GM12878 (cell line): ENCODE data around the gene NFATC1. TPM values are rescaled to one million over a fixed set of nuclear protein-coding genes. Genes with fewer than 3 reads are reported as not detected.

ENCODE experiments used
- ATAC-seq: fragments of 200-7000 bp; cut with Tn5 transposase; 3 replicates; pipeline ENCODE4 v1.9.1; 2020; ENCODE audit warnings: mild to moderate bottlenecking, moderate library complexity
- BruUV-seq: library from RNA; stranded (reverse); fragments of 400-500 nt; replicated peaks from 2 replicates; lab custom pipeline; 2021; lab: Mats Ljungman, UMichigan
- CTCF ChIA-PET: fragments of 300-600 bp; sonication (Branson Sonifier 250); formaldehyde crosslinking; extraction: SDS; loops from one replicate; lab custom pipeline; 2021; ENCODE audit warnings: inconsistent platforms; lab: Yijun Ruan, JAX
- POLR2A ChIA-PET: fragments of 350-600 bp; formaldehyde crosslinking; extraction: SDS; loops from one replicate; lab custom pipeline; 2021; ENCODE audit warnings: inconsistent platforms; lab: Charles Lee
- RAD21 ChIA-PET: fragments of 300-600 bp; sonication (Branson Sonifier 250); formaldehyde crosslinking; loops from one replicate; lab custom pipeline; 2023; ENCODE audit warnings: antibody characterized with exemption; ENCODE audit not compliant: unreplicated experiment; lab: Charles Lee
- SMC1A ChIA-PET: fragments of 300-600 bp; sonication (Branson Sonifier 250); formaldehyde crosslinking; loops from one replicate; lab custom pipeline; 2023; ENCODE audit not compliant: unreplicated experiment, uncharacterized antibody; lab: Charles Lee
- DNase-seq: peaks from one replicate; pipeline ENCODE4 v3.0.0-alpha.2; 2011; ENCODE audit warnings: low read depth, low spot score
- FAIRE-seq: peaks from 3 replicates; lab custom pipeline; 2011; peaks lifted over from hg19 to GRCh38; lab: Jason Lieb, UNC
- H2AFZ ChIP-seq: 2 replicates; pipeline ENCODE4 v1.6.0; 2011; ENCODE audit warnings: low read depth, low read length, control low read depth; ENCODE audit not compliant: control insufficient read depth
- H3K27ac ChIP-seq: 2 replicates; pipeline ENCODE4 v1.5.1; 2011; ENCODE audit warnings: control low read depth; ENCODE audit not compliant: control insufficient read depth, insufficient read depth
- H3K27me3 ChIP-seq, 2 experiments: replicated peaks in 1 of 2; 2 replicates each; pipeline versions ENCODE4 v1.6.0 to v1.6.1; 2011; ENCODE audit warnings: low read length in 1 of 2; ENCODE audit not compliant: control insufficient read depth in 2 of 2, insufficient read depth in 2 of 2
- H3K36me3 ChIP-seq, 2 experiments: 2 replicates each; pipeline ENCODE4 v1.5.1; 2011; ENCODE audit warnings: low read length in 1 of 2; ENCODE audit not compliant: control insufficient read depth in 2 of 2, insufficient read depth in 2 of 2
- H3K4me1 ChIP-seq: 2 replicates; pipeline ENCODE4 v1.6.1; 2011; ENCODE audit warnings: mild to moderate bottlenecking, low read length, moderate library complexity, mixed read lengths; ENCODE audit not compliant: control insufficient read depth, insufficient read depth
- H3K4me2 ChIP-seq: 2 replicates; pipeline ENCODE4 v1.6.0; 2011; ENCODE audit warnings: control low read depth; ENCODE audit not compliant: control insufficient read depth, insufficient read depth
- H3K4me3 ChIP-seq: fragments of 200-600 bp; sonication (generic); 2 replicates; pipeline ENCODE4 v1.5.1; 2016
- H3K79me2 ChIP-seq: 2 replicates; pipeline ENCODE4 v1.6.0; 2011; ENCODE audit warnings: low read length; ENCODE audit not compliant: control insufficient read depth, insufficient read depth
- H3K9ac ChIP-seq: 2 replicates; pipeline ENCODE4 v1.8.0; 2011; ENCODE audit warnings: low read length, control low read depth, mixed read lengths; ENCODE audit not compliant: control insufficient read depth, insufficient read depth
- H3K9me3 ChIP-seq: replicated peaks from 3 replicates; pipeline ENCODE4 v1.5.1; 2011; ENCODE audit warnings: mild to moderate bottlenecking, low read length; ENCODE audit not compliant: control insufficient read depth, insufficient read depth
- H4K20me1 ChIP-seq: 2 replicates; pipeline ENCODE4 v1.6.0; 2011; ENCODE audit not compliant: control insufficient read depth, insufficient read depth
- BMI1 ChIP-seq: fragments of 450-650 bp; IDR thresholded peaks from 2 replicates; pipeline ENCODE4 v1.6.1; 2016; ENCODE audit warnings: mild to moderate bottlenecking, moderate library complexity, borderline replicate concordance
- CREB1 ChIP-seq: IDR thresholded peaks from 2 replicates; pipeline ENCODE4 v1.6.1; 2012; ENCODE audit warnings: low read depth, mild to moderate bottlenecking, inconsistent platforms
- FOXM1 ChIP-seq: IDR thresholded peaks from 2 replicates; pipeline ENCODE4 v1.6.1; 2012; ENCODE audit warnings: low read depth, mild to moderate bottlenecking, inconsistent platforms, low read length, moderate library complexity
- HDAC6 ChIP-seq: fragments of 200-600 bp; sonication (generic); IDR thresholded peaks from one replicate; pipeline ENCODE4 v1.8.0; 2017; ENCODE audit warnings: antibody characterized with exemption; ENCODE audit not compliant: unreplicated experiment
- NFYB ChIP-seq: IDR thresholded peaks from 2 replicates; pipeline ENCODE4 v1.6.1; 2011; ENCODE audit warnings: low read depth, mild to moderate bottlenecking, low read length, improper control_type of control experiment, moderate library complexity; ENCODE audit not compliant: insufficient read depth
- PML ChIP-seq: IDR thresholded peaks from 2 replicates; pipeline ENCODE4 v1.6.1; 2012; ENCODE audit warnings: low read length, inconsistent platforms
- STAT1 ChIP-seq: fragments of 450-650 bp; conservative IDR thresholded peaks from 2 replicates; pipeline ENCODE4 v1.6.1; 2014; ENCODE audit warnings: antibody characterized with exemption, mild to moderate bottlenecking
- TARDBP ChIP-seq: IDR thresholded peaks from 2 replicates; pipeline ENCODE4 v1.6.1; 2016; ENCODE audit warnings: borderline replicate concordance
- WGBS: methylation state at CpG from one replicate; pipeline ENCODE4 v1.1.6; 2016; ENCODE audit warnings: low lambda C conversion rate; ENCODE audit not compliant: insufficient replicate concordance, insufficient coverage; ENCODE audit errors: missing lambda C conversion rate; 5-methylcytosine and 5-hydroxymethylcytosine counted together
- in situ Hi-C: fragments of 300-500 bp; cut with MboI; formaldehyde crosslinking; loops from 9 replicates; pipeline ENCODE4 v1.14.3; 2018; ENCODE audit warnings: mixed read lengths
- intact Hi-C: fragments of 100-400 bp; cut with micrococcal nuclease; formaldehyde crosslinking; loops from one replicate; pipeline ENCODE4 v1.14.2; 2022; ENCODE audit not compliant: unreplicated experiment
- polyA plus RNA-seq, 11 experiments: library from polyadenylated mRNA; depleted of rRNA in 4 of 11; unstranded in 6 of 11; stranded (reverse) in 5 of 11; fragments of >200 nt; fragmentation: Nextera tagmentation in 4 of 11; fragmentation: Illumina TruSeq in 1 of 11; extraction: Ambion mirVana in 4 of 11; extraction: Trizol in 1 of 11; gene quantifications; 1 replicate in 1 of 11; 2 replicates in 10 of 11; pipeline versions ENCODE4 v1.2.1 to v1.2.3, GENCODE V29; 2011 to 2016; ENCODE audit warnings: inconsistent platforms in 2 of 11, missing spikeins in 2 of 11, low read depth in 1 of 11
- total RNA-seq, 4 experiments: library from RNA; depleted of rRNA in 3 of 4; stranded (reverse); fragments of >200 nt in 3 of 4; fragmentation: Illumina TruSeq in 1 of 4; extraction: Trizol in 1 of 4; gene quantifications; 2 replicates each; pipeline versions ENCODE4 v1.2.1 to v1.2.3, GENCODE V29; 2013 to 2021
- TF ChIP-seq, protein P1 (sequence below): fragments of 450-650 bp; IDR thresholded peaks from 2 replicates; pipeline ENCODE4 v1.6.1; 2017; ENCODE audit warnings: mild to moderate bottlenecking, moderate library complexity
- TF ChIP-seq, protein P2 (sequence below): IDR thresholded peaks from 2 replicates; pipeline ENCODE4 v1.6.1; 2012; ENCODE audit warnings: low read length, inconsistent platforms
- TF ChIP-seq, protein P3 (sequence below): fragments of 450-650 bp; IDR thresholded peaks from 2 replicates; pipeline ENCODE4 v1.6.1; 2016; ENCODE audit warnings: mild to moderate bottlenecking
- TF ChIP-seq, protein P4 (sequence below): fragments of 450-650 bp; IDR thresholded peaks from 2 replicates; pipeline ENCODE4 v1.6.1; 2017; ENCODE audit warnings: mild to moderate bottlenecking

Gene NFATC1
- total and polyA plus RNA-seq, 10 of the 15 experiments (the other 5 are each of a cell fraction or from before 2014, with no cell fraction given) = 0.84 to 20.8 (median 5.1) TPM

DNA sequence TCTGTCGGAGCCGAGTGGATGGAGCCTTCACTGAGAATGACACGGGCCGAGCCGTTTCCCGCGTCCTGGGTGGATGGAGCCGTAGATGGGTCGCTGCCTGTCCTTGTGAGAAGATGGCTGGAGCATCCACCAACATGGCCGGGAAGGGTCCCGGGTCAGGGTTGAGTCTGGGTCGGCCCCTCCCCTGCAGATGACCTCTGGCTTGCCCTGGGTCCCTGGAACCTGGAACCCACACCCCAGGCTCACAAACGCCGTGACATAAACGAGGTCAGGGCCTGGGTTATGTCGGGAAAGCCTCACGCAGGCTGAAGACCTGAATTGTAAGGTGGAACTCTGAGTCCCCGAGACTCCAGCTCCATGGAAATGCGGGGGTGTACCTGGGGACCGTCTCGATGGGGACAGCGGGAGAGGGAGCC, 94.9 kb downstream of the NFATC1 start:
- TF ChIP-seq, protein P1, sequence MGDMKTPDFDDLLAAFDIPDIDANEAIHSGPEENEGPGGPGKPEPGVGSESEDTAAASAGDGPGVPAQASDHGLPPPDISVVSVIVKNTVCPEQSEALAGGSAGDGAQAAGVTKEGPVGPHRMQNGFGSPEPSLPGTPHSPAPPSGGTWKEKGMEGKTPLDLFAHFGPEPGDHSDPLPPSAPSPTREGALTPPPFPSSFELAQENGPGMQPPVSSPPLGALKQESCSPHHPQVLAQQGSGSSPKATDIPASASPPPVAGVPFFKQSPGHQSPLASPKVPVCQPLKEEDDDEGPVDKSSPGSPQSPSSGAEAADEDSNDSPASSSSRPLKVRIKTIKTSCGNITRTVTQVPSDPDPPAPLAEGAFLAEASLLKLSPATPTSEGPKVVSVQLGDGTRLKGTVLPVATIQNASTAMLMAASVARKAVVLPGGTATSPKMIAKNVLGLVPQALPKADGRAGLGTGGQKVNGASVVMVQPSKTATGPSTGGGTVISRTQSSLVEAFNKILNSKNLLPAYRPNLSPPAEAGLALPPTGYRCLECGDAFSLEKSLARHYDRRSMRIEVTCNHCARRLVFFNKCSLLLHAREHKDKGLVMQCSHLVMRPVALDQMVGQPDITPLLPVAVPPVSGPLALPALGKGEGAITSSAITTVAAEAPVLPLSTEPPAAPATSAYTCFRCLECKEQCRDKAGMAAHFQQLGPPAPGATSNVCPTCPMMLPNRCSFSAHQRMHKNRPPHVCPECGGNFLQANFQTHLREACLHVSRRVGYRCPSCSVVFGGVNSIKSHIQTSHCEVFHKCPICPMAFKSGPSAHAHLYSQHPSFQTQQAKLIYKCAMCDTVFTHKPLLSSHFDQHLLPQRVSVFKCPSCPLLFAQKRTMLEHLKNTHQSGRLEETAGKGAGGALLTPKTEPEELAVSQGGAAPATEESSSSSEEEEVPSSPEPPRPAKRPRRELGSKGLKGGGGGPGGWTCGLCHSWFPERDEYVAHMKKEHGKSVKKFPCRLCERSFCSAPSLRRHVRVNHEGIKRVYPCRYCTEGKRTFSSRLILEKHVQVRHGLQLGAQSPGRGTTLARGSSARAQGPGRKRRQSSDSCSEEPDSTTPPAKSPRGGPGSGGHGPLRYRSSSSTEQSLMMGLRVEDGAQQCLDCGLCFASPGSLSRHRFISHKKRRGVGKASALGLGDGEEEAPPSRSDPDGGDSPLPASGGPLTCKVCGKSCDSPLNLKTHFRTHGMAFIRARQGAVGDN = no peak
- TF ChIP-seq CREB1 = no peak
- no peak for TF ChIP-seq HDAC6
- TF ChIP-seq, protein P2, sequence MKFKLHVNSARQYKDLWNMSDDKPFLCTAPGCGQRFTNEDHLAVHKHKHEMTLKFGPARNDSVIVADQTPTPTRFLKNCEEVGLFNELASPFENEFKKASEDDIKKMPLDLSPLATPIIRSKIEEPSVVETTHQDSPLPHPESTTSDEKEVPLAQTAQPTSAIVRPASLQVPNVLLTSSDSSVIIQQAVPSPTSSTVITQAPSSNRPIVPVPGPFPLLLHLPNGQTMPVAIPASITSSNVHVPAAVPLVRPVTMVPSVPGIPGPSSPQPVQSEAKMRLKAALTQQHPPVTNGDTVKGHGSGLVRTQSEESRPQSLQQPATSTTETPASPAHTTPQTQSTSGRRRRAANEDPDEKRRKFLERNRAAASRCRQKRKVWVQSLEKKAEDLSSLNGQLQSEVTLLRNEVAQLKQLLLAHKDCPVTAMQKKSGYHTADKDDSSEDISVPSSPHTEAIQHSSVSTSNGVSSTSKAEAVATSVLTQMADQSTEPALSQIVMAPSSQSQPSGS = no peak
- no peak for TF ChIP-seq STAT1
- no peak for TF ChIP-seq PML
- TF ChIP-seq, protein P3, sequence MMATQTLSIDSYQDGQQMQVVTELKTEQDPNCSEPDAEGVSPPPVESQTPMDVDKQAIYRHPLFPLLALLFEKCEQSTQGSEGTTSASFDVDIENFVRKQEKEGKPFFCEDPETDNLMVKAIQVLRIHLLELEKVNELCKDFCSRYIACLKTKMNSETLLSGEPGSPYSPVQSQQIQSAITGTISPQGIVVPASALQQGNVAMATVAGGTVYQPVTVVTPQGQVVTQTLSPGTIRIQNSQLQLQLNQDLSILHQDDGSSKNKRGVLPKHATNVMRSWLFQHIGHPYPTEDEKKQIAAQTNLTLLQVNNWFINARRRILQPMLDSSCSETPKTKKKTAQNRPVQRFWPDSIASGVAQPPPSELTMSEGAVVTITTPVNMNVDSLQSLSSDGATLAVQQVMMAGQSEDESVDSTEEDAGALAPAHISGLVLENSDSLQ = no peak
- no peak for TF ChIP-seq NFYB
- no peak for TF ChIP-seq TARDBP
- TF ChIP-seq, protein P4, sequence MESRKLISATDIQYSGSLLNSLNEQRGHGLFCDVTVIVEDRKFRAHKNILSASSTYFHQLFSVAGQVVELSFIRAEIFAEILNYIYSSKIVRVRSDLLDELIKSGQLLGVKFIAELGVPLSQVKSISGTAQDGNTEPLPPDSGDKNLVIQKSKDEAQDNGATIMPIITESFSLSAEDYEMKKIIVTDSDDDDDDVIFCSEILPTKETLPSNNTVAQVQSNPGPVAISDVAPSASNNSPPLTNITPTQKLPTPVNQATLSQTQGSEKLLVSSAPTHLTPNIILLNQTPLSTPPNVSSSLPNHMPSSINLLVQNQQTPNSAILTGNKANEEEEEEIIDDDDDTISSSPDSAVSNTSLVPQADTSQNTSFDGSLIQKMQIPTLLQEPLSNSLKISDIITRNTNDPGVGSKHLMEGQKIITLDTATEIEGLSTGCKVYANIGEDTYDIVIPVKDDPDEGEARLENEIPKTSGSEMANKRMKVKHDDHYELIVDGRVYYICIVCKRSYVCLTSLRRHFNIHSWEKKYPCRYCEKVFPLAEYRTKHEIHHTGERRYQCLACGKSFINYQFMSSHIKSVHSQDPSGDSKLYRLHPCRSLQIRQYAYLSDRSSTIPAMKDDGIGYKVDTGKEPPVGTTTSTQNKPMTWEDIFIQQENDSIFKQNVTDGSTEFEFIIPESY = no peak
- TF ChIP-seq FOXM1 = no peak
- TF ChIP-seq BMI1 = no peak
- TF ChIP-seq, all 136 proteins: peak for 0
- no peaks in the 10 kb centered on the region; the same call in 2 of the 3 replicates for H3K9me3 ChIP-seq
- in situ Hi-C loops = no loop called here
- no peak overlapping the region for H2AFZ ChIP-seq
- no peaks in the 10 kb centered on the region for H3K79me2 ChIP-seq
- ChIA-PET CTCF (no interaction called here), RAD21 (no interaction called here), SMC1A (interaction anchor here (2.3 kb wide), 1 partner anchor 25 kb away, joined by 7 read pairs; no protein-coding TSS in a partner anchor), POLR2A (no interaction called here)
- no peaks in the 10 kb centered on the region for H4K20me1 ChIP-seq
- ATAC-seq = no peak
- intact Hi-C loops = no loop called here
- no peaks in the 10 kb centered on the region; a peak in 2 of 4 replicates for H3K36me3 ChIP-seq
- H3K9ac ChIP-seq = no peak overlapping the region
- H3K4me1 ChIP-seq = no peaks in the 10 kb centered on the region
- 78% methylated on average over 18 of the region's 22 CpGs for WGBS
- H3K4me3 ChIP-seq = no peak overlapping the region
- no peak for FAIRE-seq
- H3K27ac ChIP-seq = no peak overlapping the region
- no TSS peak for BruUV-seq
- no peak overlapping the region for H3K4me2 ChIP-seq
- H3K27me3 ChIP-seq = no peaks in the 10 kb centered on the region
- no peak for DNase-seq
